ENCODE measurements around the gene SP6.

DNA sequence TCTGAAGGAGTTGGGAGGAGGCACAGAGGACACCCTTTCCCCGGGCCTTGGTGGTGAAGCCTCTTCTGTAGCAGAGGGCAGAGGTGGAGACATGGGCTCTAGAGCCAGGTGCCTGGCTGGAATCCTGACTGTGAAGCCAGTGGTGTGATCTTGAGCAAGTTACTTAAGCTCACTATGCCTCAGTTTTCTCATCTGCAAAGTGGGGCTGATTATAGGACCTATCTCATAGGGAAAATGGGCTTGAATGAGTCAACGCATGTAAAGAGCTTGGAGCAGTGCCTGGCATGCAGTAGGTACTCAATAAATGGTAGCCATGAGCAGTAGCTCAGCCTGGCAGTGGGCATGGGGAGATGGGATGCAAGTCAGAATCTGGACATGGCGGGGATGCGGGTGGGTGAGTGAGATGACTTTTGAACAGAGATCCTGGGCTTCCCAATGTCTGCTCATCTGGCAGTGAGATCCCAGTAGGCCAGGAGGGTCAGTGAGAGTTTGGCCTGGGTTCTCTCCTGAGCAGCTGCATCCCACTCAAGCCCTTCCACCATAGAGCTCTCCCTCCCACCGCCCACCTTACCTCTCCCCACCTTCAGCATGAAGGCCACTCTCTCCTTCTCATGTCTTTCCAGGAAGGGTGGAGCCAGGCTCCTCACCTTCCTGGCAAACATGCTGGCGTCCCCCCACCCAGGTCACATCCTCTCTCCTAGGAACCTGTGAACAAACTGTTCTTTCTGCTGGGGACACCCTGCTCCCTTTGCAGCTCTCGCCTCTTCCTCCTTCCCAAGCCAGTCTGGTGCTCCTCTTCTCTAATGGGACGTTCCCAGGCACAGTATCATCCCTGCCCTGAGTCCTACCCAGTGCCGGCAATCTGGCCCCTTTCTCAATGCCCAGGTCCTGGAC is 32.0 kb upstream of the SP6 start:
- TF ChIP-seq, protein P1, sequence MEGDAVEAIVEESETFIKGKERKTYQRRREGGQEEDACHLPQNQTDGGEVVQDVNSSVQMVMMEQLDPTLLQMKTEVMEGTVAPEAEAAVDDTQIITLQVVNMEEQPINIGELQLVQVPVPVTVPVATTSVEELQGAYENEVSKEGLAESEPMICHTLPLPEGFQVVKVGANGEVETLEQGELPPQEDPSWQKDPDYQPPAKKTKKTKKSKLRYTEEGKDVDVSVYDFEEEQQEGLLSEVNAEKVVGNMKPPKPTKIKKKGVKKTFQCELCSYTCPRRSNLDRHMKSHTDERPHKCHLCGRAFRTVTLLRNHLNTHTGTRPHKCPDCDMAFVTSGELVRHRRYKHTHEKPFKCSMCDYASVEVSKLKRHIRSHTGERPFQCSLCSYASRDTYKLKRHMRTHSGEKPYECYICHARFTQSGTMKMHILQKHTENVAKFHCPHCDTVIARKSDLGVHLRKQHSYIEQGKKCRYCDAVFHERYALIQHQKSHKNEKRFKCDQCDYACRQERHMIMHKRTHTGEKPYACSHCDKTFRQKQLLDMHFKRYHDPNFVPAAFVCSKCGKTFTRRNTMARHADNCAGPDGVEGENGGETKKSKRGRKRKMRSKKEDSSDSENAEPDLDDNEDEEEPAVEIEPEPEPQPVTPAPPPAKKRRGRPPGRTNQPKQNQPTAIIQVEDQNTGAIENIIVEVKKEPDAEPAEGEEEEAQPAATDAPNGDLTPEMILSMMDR (conservative IDR thresholded peaks at IDR 0.05; ENCODE audit: low read depth, low read length) = no peak
- no peak for TF ChIP-seq POLR2A (IDR thresholded peaks at IDR 0.05; ENCODE audit: low read depth, low read length)
- no peak for TF ChIP-seq NFE2L2 (IDR thresholded peaks at IDR 0.05; ENCODE audit: low read depth, low read length)
- no peak for TF ChIP-seq MXI1 (IDR thresholded peaks at IDR 0.05; ENCODE audit: borderline replicate concordance, low read depth, low read length)
- TF ChIP-seq RAD21 (IDR thresholded peaks at IDR 0.05; ENCODE audit: low read length) = no peak
- TF ChIP-seq MAZ (IDR thresholded peaks at IDR 0.05; ENCODE audit: borderline replicate concordance, low read depth, low read length) = no peak
- TF ChIP-seq, protein P2, sequence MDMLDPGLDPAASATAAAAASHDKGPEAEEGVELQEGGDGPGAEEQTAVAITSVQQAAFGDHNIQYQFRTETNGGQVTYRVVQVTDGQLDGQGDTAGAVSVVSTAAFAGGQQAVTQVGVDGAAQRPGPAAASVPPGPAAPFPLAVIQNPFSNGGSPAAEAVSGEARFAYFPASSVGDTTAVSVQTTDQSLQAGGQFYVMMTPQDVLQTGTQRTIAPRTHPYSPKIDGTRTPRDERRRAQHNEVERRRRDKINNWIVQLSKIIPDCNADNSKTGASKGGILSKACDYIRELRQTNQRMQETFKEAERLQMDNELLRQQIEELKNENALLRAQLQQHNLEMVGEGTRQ (IDR thresholded peaks at IDR 0.05; ENCODE audit: low read depth, low read length) = no peak
- TF ChIP-seq, protein P3, sequence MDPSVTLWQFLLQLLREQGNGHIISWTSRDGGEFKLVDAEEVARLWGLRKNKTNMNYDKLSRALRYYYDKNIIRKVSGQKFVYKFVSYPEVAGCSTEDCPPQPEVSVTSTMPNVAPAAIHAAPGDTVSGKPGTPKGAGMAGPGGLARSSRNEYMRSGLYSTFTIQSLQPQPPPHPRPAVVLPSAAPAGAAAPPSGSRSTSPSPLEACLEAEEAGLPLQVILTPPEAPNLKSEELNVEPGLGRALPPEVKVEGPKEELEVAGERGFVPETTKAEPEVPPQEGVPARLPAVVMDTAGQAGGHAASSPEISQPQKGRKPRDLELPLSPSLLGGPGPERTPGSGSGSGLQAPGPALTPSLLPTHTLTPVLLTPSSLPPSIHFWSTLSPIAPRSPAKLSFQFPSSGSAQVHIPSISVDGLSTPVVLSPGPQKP (IDR thresholded peaks at IDR 0.05; ENCODE audit: borderline replicate concordance, low read depth, low read length) = no peak
